DND-41 (cell line): ENCODE results near the gene DACT1.

ENCODE experiments used
- ATAC-seq: fragments of 200-7000 bp; cut with Tn5 transposase; 3 replicates; pipeline ENCODE4 v1.9.1; 2021; ENCODE audit warnings: low read depth; ENCODE audit not compliant: insufficient read depth
- DNase-seq: peaks from one replicate; pipeline ENCODE4 v3.0.0-alpha.2; 2020
- H2AFZ ChIP-seq: 2 replicates; pipeline ENCODE4 v1.6.0; 2012; ENCODE audit warnings: low read depth, low read length
- H3K27ac ChIP-seq: 2 replicates; pipeline ENCODE4 v1.5.1; 2012; ENCODE audit warnings: low read length, inconsistent platforms
- H3K27me3 ChIP-seq: fragments of 200-600 bp; sonication (generic); 2 replicates; pipeline ENCODE4 v1.6.0; 2012; ENCODE audit warnings: low read length, mild to moderate bottlenecking, inconsistent platforms; ENCODE audit not compliant: insufficient read depth, poor library complexity
- H3K36me3 ChIP-seq: 2 replicates; pipeline ENCODE4 v1.5.1; 2012; ENCODE audit warnings: low read length, inconsistent platforms; ENCODE audit not compliant: insufficient read depth
- H3K4me1 ChIP-seq: 2 replicates; pipeline ENCODE4 v1.5.1; 2012; ENCODE audit warnings: mild to moderate bottlenecking, low read length; ENCODE audit not compliant: insufficient read depth
- H3K4me2 ChIP-seq: 2 replicates; pipeline ENCODE4 v1.6.0; 2012; ENCODE audit warnings: mild to moderate bottlenecking, moderate library complexity, low read length, inconsistent platforms; ENCODE audit not compliant: insufficient read depth
- H3K4me3 ChIP-seq, 2 experiments: fragments of 200-600 bp in 1 of 2; shearing (Covaris generic) in 1 of 2; 2 replicates each; pipeline ENCODE4 v1.5.1; 2012 to 2016; ENCODE audit warnings: inconsistent platforms in 2 of 2, low read length in 2 of 2, mild to moderate bottlenecking in 2 of 2, low read depth in 1 of 2, moderate library complexity in 1 of 2
- H3K79me2 ChIP-seq: 2 replicates; pipeline ENCODE4 v1.6.0; 2012; ENCODE audit warnings: low read length, inconsistent platforms; ENCODE audit not compliant: insufficient read depth
- H3K9ac ChIP-seq: 2 replicates; pipeline ENCODE4 v1.6.0; 2012; ENCODE audit warnings: low read depth, mild to moderate bottlenecking, inconsistent platforms, low read length, moderate library complexity
- H3K9me3 ChIP-seq: 2 replicates; pipeline ENCODE4 v1.5.1; 2012; ENCODE audit warnings: low read length, moderate library complexity, mild to moderate bottlenecking, inconsistent platforms; ENCODE audit not compliant: insufficient read depth, severe bottlenecking
- H4K20me1 ChIP-seq: 2 replicates; pipeline ENCODE4 v1.6.0; 2012; ENCODE audit warnings: low read length; ENCODE audit not compliant: insufficient read depth
- EZH2 ChIP-seq: IDR thresholded peaks from 3 replicates; pipeline ENCODE4 v1.6.1; 2012; ENCODE audit warnings: borderline replicate concordance, low read depth, mild to moderate bottlenecking, moderate library complexity, low read length, inconsistent platforms; ENCODE audit not compliant: severe bottlenecking
- TF ChIP-seq, protein P1 (sequence below): IDR thresholded peaks from 2 replicates; pipeline ENCODE4 v1.5.1; 2012; ENCODE audit warnings: borderline replicate concordance, low read length, moderate library complexity, mild to moderate bottlenecking; ENCODE audit not compliant: poor library complexity, severe bottlenecking; ENCODE audit errors: extremely low read depth

DACT1 gene

DNA sequence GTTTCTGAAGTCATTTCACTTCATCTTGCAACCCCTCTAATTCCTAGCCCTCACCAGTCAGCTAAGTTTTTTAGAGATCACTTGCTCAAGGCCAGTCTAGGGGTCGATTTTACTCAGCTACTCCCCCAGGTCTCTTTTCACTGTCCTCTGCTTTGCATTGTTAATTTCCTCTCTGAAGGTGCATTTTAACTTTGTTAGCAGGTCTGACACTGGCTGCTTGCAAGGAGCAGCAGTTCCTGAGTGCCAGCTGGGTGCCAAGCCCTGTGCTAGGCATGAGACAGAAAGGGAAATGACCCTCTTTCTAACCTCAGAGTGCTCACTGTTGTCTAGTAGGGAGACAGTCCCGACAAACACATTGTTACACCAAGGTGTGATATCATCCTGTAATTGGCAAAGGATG is 17.8 kb upstream of the DACT1 start:
- Histone ChIP-seq H3K27ac (no peak overlapping the region), H3K36me3 (no peaks in the 10 kb centered on the region), H3K79me2 (no peaks in the 10 kb centered on the region), H3K27me3 (no peaks in the 10 kb centered on the region), H3K9ac (no peak overlapping the region), H3K4me2 (no peak overlapping the region), H3K9me3 (no peaks in the 10 kb centered on the region), H3K4me3 (no peak overlapping the region), H4K20me1 (no peaks in the 10 kb centered on the region), H3K4me1 (no peaks in the 10 kb centered on the region), H2AFZ (no peak overlapping the region)
- DNase-seq (no peak), ATAC-seq (no peak)
- no peak for TF ChIP-seq EZH2
- TF ChIP-seq, protein P1, sequence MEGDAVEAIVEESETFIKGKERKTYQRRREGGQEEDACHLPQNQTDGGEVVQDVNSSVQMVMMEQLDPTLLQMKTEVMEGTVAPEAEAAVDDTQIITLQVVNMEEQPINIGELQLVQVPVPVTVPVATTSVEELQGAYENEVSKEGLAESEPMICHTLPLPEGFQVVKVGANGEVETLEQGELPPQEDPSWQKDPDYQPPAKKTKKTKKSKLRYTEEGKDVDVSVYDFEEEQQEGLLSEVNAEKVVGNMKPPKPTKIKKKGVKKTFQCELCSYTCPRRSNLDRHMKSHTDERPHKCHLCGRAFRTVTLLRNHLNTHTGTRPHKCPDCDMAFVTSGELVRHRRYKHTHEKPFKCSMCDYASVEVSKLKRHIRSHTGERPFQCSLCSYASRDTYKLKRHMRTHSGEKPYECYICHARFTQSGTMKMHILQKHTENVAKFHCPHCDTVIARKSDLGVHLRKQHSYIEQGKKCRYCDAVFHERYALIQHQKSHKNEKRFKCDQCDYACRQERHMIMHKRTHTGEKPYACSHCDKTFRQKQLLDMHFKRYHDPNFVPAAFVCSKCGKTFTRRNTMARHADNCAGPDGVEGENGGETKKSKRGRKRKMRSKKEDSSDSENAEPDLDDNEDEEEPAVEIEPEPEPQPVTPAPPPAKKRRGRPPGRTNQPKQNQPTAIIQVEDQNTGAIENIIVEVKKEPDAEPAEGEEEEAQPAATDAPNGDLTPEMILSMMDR, result no peak

DNA sequence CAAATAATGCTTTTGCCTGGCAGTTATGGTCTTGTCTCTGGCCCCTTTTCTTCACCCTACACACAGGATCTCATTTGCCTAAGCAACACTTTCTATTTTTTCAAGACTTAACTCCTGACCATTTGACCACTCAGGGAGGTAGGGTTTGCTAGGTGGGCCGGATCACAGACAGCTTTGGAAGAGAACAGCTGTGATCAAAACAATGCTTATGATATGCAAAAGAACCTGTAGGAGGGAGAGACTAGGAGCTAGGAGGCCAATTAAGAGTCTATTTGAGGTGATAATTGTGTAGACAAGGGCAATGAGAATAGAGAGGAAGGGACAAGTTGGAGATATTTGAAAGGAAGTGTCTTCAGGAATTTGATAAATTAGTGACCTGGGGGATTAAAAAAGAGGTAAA is 12.3 kb upstream of the DACT1 start:
- Histone ChIP-seq H3K9me3 (no peaks in the 10 kb centered on the region), H3K36me3 (no peaks in the 10 kb centered on the region), H3K27me3 (no peaks in the 10 kb centered on the region), H3K27ac (no peak overlapping the region), H3K9ac (no peak overlapping the region), H3K4me2 (no peak overlapping the region), H3K4me1 (no peaks in the 10 kb centered on the region), H2AFZ (no peak overlapping the region), H3K79me2 (no peaks in the 10 kb centered on the region), H3K4me3 (no peak overlapping the region), H4K20me1 (no peaks in the 10 kb centered on the region)
- DNase-seq (no peak), ATAC-seq (no peak)
- TF ChIP-seq, protein P1, result no peak
- TF ChIP-seq EZH2, result no peak

DNA sequence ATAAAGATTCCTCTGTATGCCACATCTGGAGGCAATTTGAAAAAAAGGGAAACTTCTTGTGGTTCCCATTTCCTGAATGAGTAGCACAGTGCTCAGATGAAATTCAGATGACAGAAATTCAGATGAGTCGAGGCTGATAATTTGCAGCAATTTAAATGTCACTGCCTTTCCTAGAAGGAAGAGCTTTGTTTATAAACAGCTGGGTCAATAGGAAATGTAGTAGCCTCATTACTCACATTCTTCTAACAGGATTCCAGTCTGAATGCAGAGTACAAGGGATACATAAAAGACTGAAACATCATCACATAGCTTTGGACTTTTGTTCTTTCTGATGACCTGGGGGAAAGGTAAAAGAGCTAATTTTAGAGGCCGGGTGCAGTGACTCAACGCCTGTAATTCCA is 11.3 kb upstream of the DACT1 start:
- no peaks in the 10 kb centered on the region for H3K36me3 ChIP-seq
- H3K9me3 ChIP-seq, result no peaks in the 10 kb centered on the region
- DNase-seq (no peak), ATAC-seq (no peak)
- no peak for TF ChIP-seq EZH2
- H3K4me1 ChIP-seq, result no peaks in the 10 kb centered on the region
- no peak overlapping the region for H3K4me3 ChIP-seq
- H2AFZ ChIP-seq, result no peak overlapping the region
- no peak overlapping the region for H3K27ac ChIP-seq
- H3K79me2 ChIP-seq, result no peaks in the 10 kb centered on the region
- no peaks in the 10 kb centered on the region for H4K20me1 ChIP-seq
- H3K4me2 ChIP-seq, result no peak overlapping the region
- no peaks in the 10 kb centered on the region for H3K27me3 ChIP-seq
- H3K9ac ChIP-seq, result no peak overlapping the region

DNA sequence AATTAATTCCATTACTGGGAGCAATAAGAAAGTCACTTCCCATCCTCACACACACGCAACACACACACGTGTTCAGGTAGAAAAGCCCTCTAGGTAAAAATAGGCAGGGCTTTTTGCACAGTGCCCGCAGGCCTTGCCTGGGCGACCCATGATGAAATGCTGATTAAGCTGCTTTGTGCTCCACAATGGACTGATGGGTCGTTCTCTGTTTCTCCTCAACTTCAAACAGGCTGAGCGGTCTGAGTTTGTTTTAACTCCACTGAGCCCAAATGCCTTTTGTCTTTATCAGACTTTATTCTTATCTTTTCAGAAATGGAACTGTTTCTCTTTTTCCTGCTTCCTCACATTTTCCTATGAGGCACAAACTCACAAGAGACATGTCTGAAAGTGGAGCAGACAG is 9.4 kb upstream of the DACT1 start:
- Histone ChIP-seq H3K79me2 (no peaks in the 10 kb centered on the region), H3K4me3 (no peak overlapping the region), H3K27ac (no peak overlapping the region), H3K9ac (no peak overlapping the region), H3K9me3 (no peaks in the 10 kb centered on the region), H3K36me3 (no peaks in the 10 kb centered on the region), H2AFZ (no peak overlapping the region), H3K4me1 (no peaks in the 10 kb centered on the region), H3K4me2 (no peak overlapping the region), H4K20me1 (no peaks in the 10 kb centered on the region), H3K27me3 (peaks cover 7% of the 10 kb centered on the region)
- TF ChIP-seq, protein P1, result no peak
- TF ChIP-seq EZH2, result no peak
- no peak for DNase-seq
- ATAC-seq, result no peak
